ENCODE results near the gene FAM193B. TPM values are rescaled to one million over a fixed set of nuclear protein-coding genes. Genes with fewer than 3 reads are reported as not detected.

Gene FAM193B
- total RNA-seq, 1 donor from 2014 or later, result 71.2 TPM

GRCh38 chr5:177471610-177472356 lies 82.6 kb downstream of the FAM193B start:
- Mint-ChIP-seq H3K4me1 (peaks cover 26% of the 10 kb centered on the region), H3K27ac (peak overlapping the region; percentile 48), H3K27me3 (peaks cover 8% of the 10 kb centered on the region), H3K36me3 (ENCODE audit: low read depth) (no peaks in the 10 kb centered on the region), H3K9me3 (no peaks in the 10 kb centered on the region), H3K4me3 (peak overlapping the region; percentile 47)
- no peak for DNase-seq
- intact Hi-C loops (cut with micrococcal nuclease), result loop anchor here (2.0 kb wide), 1 partner anchor 15 kb away; no protein-coding TSS in a partner anchor

DNA sequence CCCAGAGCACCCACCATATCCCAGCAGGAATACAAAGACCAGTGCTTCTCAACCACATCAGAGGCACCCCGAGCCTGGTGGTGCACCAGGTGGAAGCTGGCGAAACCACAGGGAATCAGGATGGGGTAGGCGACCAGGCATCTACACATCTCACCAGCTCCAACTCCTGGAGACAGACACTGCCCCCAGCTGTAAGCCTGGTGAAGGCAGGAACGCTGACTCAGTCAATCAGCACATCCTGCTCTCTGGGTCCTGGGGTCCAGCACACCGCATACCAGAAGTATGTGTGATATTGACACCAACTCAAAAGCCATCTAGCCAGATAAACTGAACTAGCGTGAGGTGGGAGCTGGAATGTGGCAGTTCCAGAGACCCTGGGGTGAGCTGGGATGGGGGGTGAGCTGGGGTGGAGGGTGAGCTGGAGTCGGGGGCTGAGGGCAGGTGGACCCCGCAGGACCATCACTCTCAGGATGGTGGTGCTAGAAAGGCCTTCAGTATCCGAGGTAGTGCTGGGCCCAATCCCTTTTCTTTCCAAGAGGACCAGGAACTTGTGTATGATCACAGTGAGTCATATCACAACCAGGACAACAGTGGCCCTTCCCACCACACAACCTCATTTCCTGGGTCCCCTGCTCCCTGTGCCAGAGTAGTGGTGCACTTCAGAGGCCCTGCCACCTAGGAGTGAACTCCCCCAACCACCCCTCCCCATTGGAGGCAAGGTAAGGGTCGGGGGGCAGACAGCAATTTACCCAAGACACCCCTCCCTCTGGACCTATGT lies 83.4 kb downstream of the FAM193B start:
- DNase-seq, result no peak
- Mint-ChIP-seq H3K36me3 (ENCODE audit: low read depth) (no peaks in the 10 kb centered on the region), H3K4me1 (peaks cover 22% of the 10 kb centered on the region), H3K27ac (no peak overlapping the region), H3K27me3 (peaks cover 8% of the 10 kb centered on the region), H3K9me3 (no peaks in the 10 kb centered on the region), H3K4me3 (no peak overlapping the region)
- intact Hi-C loops (cut with micrococcal nuclease), result no loop called here

Other genes starting within 250 kb of the FAM193B start
- 9.1 and 11.7 TPM in 2 replicates for gene MXD3, start 242.7 kb downstream of the FAM193B start, total RNA-seq
- gene LMAN2, start 202.9 kb downstream of the FAM193B start, total RNA-seq, result 105 and 108 TPM in 2 replicates
- gene RGS14, start 196.6 kb downstream of the FAM193B start, total RNA-seq, result 45.3 and 49.3 TPM in 2 replicates
- gene SLC34A1, start 170.1 kb downstream of the FAM193B start, total RNA-seq, result not detected in 2 replicates
- not detected in 2 replicates for gene PFN3, start 153.9 kb downstream of the FAM193B start, total RNA-seq
- gene F12, start 145.0 kb downstream of the FAM193B start, total RNA-seq, result 2.7 and 2.8 TPM in 2 replicates
- 136 and 149 TPM in 2 replicates for gene GRK6, start 127.9 kb downstream of the FAM193B start, total RNA-seq
- 13.6 TPM in 2 replicates for gene PRR7, start 107.7 kb downstream of the FAM193B start, total RNA-seq
- 22.0 and 23.5 TPM in 2 replicates for gene DBN1, start 80.9 kb downstream of the FAM193B start, total RNA-seq
- gene PDLIM7, start 57.0 kb downstream of the FAM193B start, total RNA-seq, result 64.9 and 65.3 TPM in 2 replicates
- 4.5 and 5.2 TPM in 2 replicates for gene DOK3, start 44.7 kb downstream of the FAM193B start, total RNA-seq
- 157 and 172 TPM in 2 replicates for gene DDX41, start 37.6 kb downstream of the FAM193B start, total RNA-seq
- 147 and 156 TPM in 2 replicates for gene TMED9, start 37.6 kb upstream of the FAM193B start, total RNA-seq
- gene B4GALT7, start 45.6 kb upstream of the FAM193B start, total RNA-seq, result 26.5 and 27.7 TPM in 2 replicates
- gene FAM153A, start 228.3 kb upstream of the FAM193B start, total RNA-seq, result 12.8 and 13.1 TPM in 2 replicates